Measurements from ENCODE around the gene AZGP1.
"Not testable (repeated sequence)": the region's sequence is repeated elsewhere in the genome, so short reads cannot be mapped to it uniquely, and the experiment has no call there.

Gene AZGP1

GRCh38 chr7:99996755-99997544, 21.1 kb upstream of the AZGP1 start:
- Histone ChIP-seq H3K9me3 (ENCODE audit: control insufficient read depth, insufficient read depth, low read length) (no peaks in the 10 kb centered on the region), H3K36me3 (ENCODE audit: control insufficient read depth, insufficient read depth, low read length) (no peaks in the 10 kb centered on the region), H3K9ac (ENCODE audit: low read depth, low read length) (no peak overlapping the region), H3K4me3 (ENCODE audit: low read depth, low read length) (peak overlapping the region; percentile 46; the same call in 1 of the 2 replicates), H3K27me3 (ENCODE audit: control insufficient read depth, insufficient read depth, low read length) (no peaks in the 10 kb centered on the region), H3K27ac (ENCODE audit: low read depth, low read length) (no peak overlapping the region), H3K4me1 (ENCODE audit: control insufficient read depth, insufficient read depth, low read length) (no peaks in the 10 kb centered on the region)

GRCh38 chr7:99994819-99995218, 19.0 kb upstream of the AZGP1 start:
- no peaks in the 10 kb centered on the region for H3K9me3 ChIP-seq (ENCODE audit: control insufficient read depth, insufficient read depth, low read length)
- no peak overlapping the region for H3K4me3 ChIP-seq (ENCODE audit: low read depth, low read length)
- H3K27ac ChIP-seq (ENCODE audit: low read depth, low read length) = no peak overlapping the region
- no peak overlapping the region for H3K9ac ChIP-seq (ENCODE audit: low read depth, low read length)
- H3K27me3 ChIP-seq (ENCODE audit: control insufficient read depth, insufficient read depth, low read length) = no peaks in the 10 kb centered on the region; the same call in 1 of the 2 replicates
- no peaks in the 10 kb centered on the region for H3K36me3 ChIP-seq (ENCODE audit: control insufficient read depth, insufficient read depth, low read length)
- peaks cover 7% of the 10 kb centered on the region; the same call in 1 of the 2 replicates for H3K4me1 ChIP-seq (ENCODE audit: control insufficient read depth, insufficient read depth, low read length)

- no peak overlapping the region for H3K9ac ChIP-seq (ENCODE audit: low read depth, low read length)
- H3K27me3 ChIP-seq (ENCODE audit: control insufficient read depth, insufficient read depth, low read length) = no peaks in the 10 kb centered on the region; the same call in 1 of the 2 replicates
- no peaks in the 10 kb centered on the region for H3K9me3 ChIP-seq (ENCODE audit: control insufficient read depth, insufficient read depth, low read length)
- H3K36me3 ChIP-seq (ENCODE audit: control insufficient read depth, insufficient read depth, low read length) = no peaks in the 10 kb centered on the region
- H3K27ac ChIP-seq (ENCODE audit: low read depth, low read length) = no peak overlapping the region
- H3K4me1 ChIP-seq (ENCODE audit: control insufficient read depth, insufficient read depth, low read length) = peaks cover 7% of the 10 kb centered on the region; the same call in 1 of the 2 replicates
- H3K4me3 ChIP-seq (ENCODE audit: low read depth, low read length) = no peak overlapping the region
These were observed 16.7 kb upstream of the AZGP1 start for GRCh38 chr7:99992330-99993038.

- H3K9me3 ChIP-seq (ENCODE audit: control insufficient read depth, insufficient read depth, low read length); H3K9ac ChIP-seq (ENCODE audit: low read depth, low read length); H3K27ac ChIP-seq (ENCODE audit: low read depth, low read length); H3K36me3 ChIP-seq (ENCODE audit: control insufficient read depth, insufficient read depth, low read length); H3K4me1 ChIP-seq (ENCODE audit: control insufficient read depth, insufficient read depth, low read length); H3K27me3 ChIP-seq (ENCODE audit: control insufficient read depth, insufficient read depth, low read length); H3K4me3 ChIP-seq (ENCODE audit: low read depth, low read length): not testable (repeated sequence)
These were observed 15.7 kb upstream of the AZGP1 start for GRCh38 chr7:99991543-99991942.

GRCh38 chr7:99990460-99990852, 14.6 kb upstream of the AZGP1 start:
- Histone ChIP-seq H3K27me3 (ENCODE audit: control insufficient read depth, insufficient read depth, low read length) (no peaks in the 10 kb centered on the region; the same call in 1 of the 2 replicates), H3K9ac (ENCODE audit: low read depth, low read length) (no peak overlapping the region), H3K4me3 (ENCODE audit: low read depth, low read length) (peak overlapping the region; percentile 51), H3K36me3 (ENCODE audit: control insufficient read depth, insufficient read depth, low read length) (no peaks in the 10 kb centered on the region), H3K4me1 (ENCODE audit: control insufficient read depth, insufficient read depth, low read length) (peaks cover 7% of the 10 kb centered on the region; the same call in 1 of the 2 replicates), H3K27ac (ENCODE audit: low read depth, low read length) (no peak overlapping the region), H3K9me3 (ENCODE audit: control insufficient read depth, insufficient read depth, low read length) (no peaks in the 10 kb centered on the region)

GRCh38 chr7:99987846-99988245, 12.0 kb upstream of the AZGP1 start:
- H3K9ac ChIP-seq (ENCODE audit: low read depth, low read length) = no peak overlapping the region
- no peaks in the 10 kb centered on the region for H3K36me3 ChIP-seq (ENCODE audit: control insufficient read depth, insufficient read depth, low read length)
- H3K27ac ChIP-seq (ENCODE audit: low read depth, low read length) = no peak overlapping the region
- no peaks in the 10 kb centered on the region for H3K9me3 ChIP-seq (ENCODE audit: control insufficient read depth, insufficient read depth, low read length)
- H3K4me3 ChIP-seq (ENCODE audit: low read depth, low read length) = no peak overlapping the region
- peaks cover 7% of the 10 kb centered on the region; the same call in 1 of the 2 replicates for H3K4me1 ChIP-seq (ENCODE audit: control insufficient read depth, insufficient read depth, low read length)
- H3K27me3 ChIP-seq (ENCODE audit: control insufficient read depth, insufficient read depth, low read length) = no peaks in the 10 kb centered on the region; the same call in 1 of the 2 replicates

- not testable (repeated sequence) for H3K36me3 ChIP-seq (ENCODE audit: control insufficient read depth, insufficient read depth, low read length); H3K4me1 ChIP-seq (ENCODE audit: control insufficient read depth, insufficient read depth, low read length); H3K4me3 ChIP-seq (ENCODE audit: low read depth, low read length); H3K27me3 ChIP-seq (ENCODE audit: control insufficient read depth, insufficient read depth, low read length); H3K9ac ChIP-seq (ENCODE audit: low read depth, low read length); H3K9me3 ChIP-seq (ENCODE audit: control insufficient read depth, insufficient read depth, low read length); H3K27ac ChIP-seq (ENCODE audit: low read depth, low read length)
These were observed 11.5 kb upstream of the AZGP1 start for GRCh38 chr7:99987306-99987705.

GRCh38 chr7:99984593-99984992, 8.8 kb upstream of the AZGP1 start:
- no peaks in the 10 kb centered on the region for H3K36me3 ChIP-seq (ENCODE audit: control insufficient read depth, insufficient read depth, low read length)
- H3K9ac ChIP-seq (ENCODE audit: low read depth, low read length) = no peak overlapping the region
- no peaks in the 10 kb centered on the region for H3K9me3 ChIP-seq (ENCODE audit: control insufficient read depth, insufficient read depth, low read length)
- H3K27me3 ChIP-seq (ENCODE audit: control insufficient read depth, insufficient read depth, low read length) = no peaks in the 10 kb centered on the region
- H3K4me3 ChIP-seq (ENCODE audit: low read depth, low read length) = no peak overlapping the region
- H3K27ac ChIP-seq (ENCODE audit: low read depth, low read length) = no peak overlapping the region
- no peaks in the 10 kb centered on the region for H3K4me1 ChIP-seq (ENCODE audit: control insufficient read depth, insufficient read depth, low read length)

GRCh38 chr7:99981066-99981465, 5.2 kb upstream of the AZGP1 start:
- not testable (repeated sequence) for H3K9ac ChIP-seq (ENCODE audit: low read depth, low read length); H3K4me1 ChIP-seq (ENCODE audit: control insufficient read depth, insufficient read depth, low read length); H3K36me3 ChIP-seq (ENCODE audit: control insufficient read depth, insufficient read depth, low read length); H3K4me3 ChIP-seq (ENCODE audit: low read depth, low read length); H3K9me3 ChIP-seq (ENCODE audit: control insufficient read depth, insufficient read depth, low read length); H3K27ac ChIP-seq (ENCODE audit: low read depth, low read length); H3K27me3 ChIP-seq (ENCODE audit: control insufficient read depth, insufficient read depth, low read length)

- H3K9ac ChIP-seq (ENCODE audit: low read depth, low read length); H3K4me3 ChIP-seq (ENCODE audit: low read depth, low read length); H3K36me3 ChIP-seq (ENCODE audit: control insufficient read depth, insufficient read depth, low read length); H3K27me3 ChIP-seq (ENCODE audit: control insufficient read depth, insufficient read depth, low read length); H3K4me1 ChIP-seq (ENCODE audit: control insufficient read depth, insufficient read depth, low read length); H3K9me3 ChIP-seq (ENCODE audit: control insufficient read depth, insufficient read depth, low read length); H3K27ac ChIP-seq (ENCODE audit: low read depth, low read length): not testable (repeated sequence)
These were observed 4.6 kb upstream of the AZGP1 start for GRCh38 chr7:99980448-99980872.

GRCh38 chr7:99979814-99980225, 4.0 kb upstream of the AZGP1 start:
- not testable (repeated sequence) for H3K27me3 ChIP-seq (ENCODE audit: control insufficient read depth, insufficient read depth, low read length); H3K9me3 ChIP-seq (ENCODE audit: control insufficient read depth, insufficient read depth, low read length); H3K9ac ChIP-seq (ENCODE audit: low read depth, low read length); H3K27ac ChIP-seq (ENCODE audit: low read depth, low read length); H3K36me3 ChIP-seq (ENCODE audit: control insufficient read depth, insufficient read depth, low read length); H3K4me3 ChIP-seq (ENCODE audit: low read depth, low read length); H3K4me1 ChIP-seq (ENCODE audit: control insufficient read depth, insufficient read depth, low read length)

Measured in HUES48 (cell line).